Keratinocyte (primary cell): ENCODE measurements around the gene SIGLEC5.

Source experiments
- CTCF ChIP-seq, 3 experiments: IDR thresholded peaks in 1 of 3; conservative IDR thresholded peaks in 1 of 3; optimal IDR thresholded peaks in 1 of 3; 2 replicates in 2 of 3; 3 replicates in 1 of 3; pipeline versions ENCODE3 to v1.5.1; 2011; ENCODE audit warnings: low read length in 3 of 3, mild to moderate bottlenecking in 3 of 3, moderate library complexity in 2 of 3, control low read depth in 1 of 3, inconsistent platforms in 1 of 3; ENCODE audit not compliant: insufficient read depth in 2 of 3; ENCODE audit errors: extremely low read depth in 1 of 3
- EZH2 ChIP-seq: IDR thresholded peaks from one replicate; pipeline ENCODE4 v1.6.1; 2012; ENCODE audit warnings: inconsistent platforms, mild to moderate bottlenecking, low read length, moderate library complexity

DNA sequence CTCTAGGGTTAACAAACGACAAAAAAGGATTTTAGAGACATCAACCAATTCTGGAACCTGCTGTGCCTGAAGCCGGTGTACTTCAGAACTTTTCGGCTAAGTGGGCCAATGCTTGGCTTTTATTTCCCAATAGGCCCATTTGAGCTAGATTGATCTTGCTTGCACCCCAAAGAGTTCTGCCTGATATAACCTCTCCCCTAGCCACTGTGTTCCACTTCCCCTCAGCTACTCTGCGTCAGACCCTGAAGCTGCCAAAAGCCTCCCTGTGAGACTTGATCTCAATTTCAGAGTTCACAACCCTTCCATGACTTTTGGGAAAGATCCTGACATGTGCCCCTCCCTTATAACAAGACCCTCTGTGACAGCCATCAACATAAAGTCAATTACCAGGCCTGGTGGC lies 22.1 kb upstream of the SIGLEC5 start:
- TF ChIP-seq CTCF (optimal IDR thresholded peaks at IDR 0.05 in 1 of 3, IDR thresholded peaks at IDR 0.05 in 1 of 3, conservative IDR thresholded peaks at IDR 0.05 in 1 of 3; ENCODE audit: extremely low read depth in 1 of 3, insufficient read depth in 2 of 3, low read length in 3 of 3) (no peak), EZH2 (no peak)
